ENCODE data around the gene PALLD. TPM values are rescaled to one million over a fixed set of nuclear protein-coding genes. Genes with fewer than 3 reads are reported as not detected.

Gene PALLD
- total RNA-seq, 2 donors from 2014 or later = 72.1 to 195 TPM

GRCh38 chr4:168765322-168765721 is 268.5 kb downstream of the PALLD start:
- Histone ChIP-seq H3K9me3 (no peaks in the 10 kb centered on the region), H3K36me3 (no peaks in the 10 kb centered on the region), H3K27ac (peak overlapping the region; percentile 62), H3K27me3 (no peaks in the 10 kb centered on the region), H3K4me1 (peaks cover 14% of the 10 kb centered on the region), H3K4me3 (no peak overlapping the region), H3K9ac (ENCODE audit: low read depth in 2 of 2, low read length in 2 of 2) (no peak overlapping the region)
- intact Hi-C loops (cut with DNase I) = no loop called here
- DNase-seq = no peak
- TF ChIP-seq, protein P1, sequence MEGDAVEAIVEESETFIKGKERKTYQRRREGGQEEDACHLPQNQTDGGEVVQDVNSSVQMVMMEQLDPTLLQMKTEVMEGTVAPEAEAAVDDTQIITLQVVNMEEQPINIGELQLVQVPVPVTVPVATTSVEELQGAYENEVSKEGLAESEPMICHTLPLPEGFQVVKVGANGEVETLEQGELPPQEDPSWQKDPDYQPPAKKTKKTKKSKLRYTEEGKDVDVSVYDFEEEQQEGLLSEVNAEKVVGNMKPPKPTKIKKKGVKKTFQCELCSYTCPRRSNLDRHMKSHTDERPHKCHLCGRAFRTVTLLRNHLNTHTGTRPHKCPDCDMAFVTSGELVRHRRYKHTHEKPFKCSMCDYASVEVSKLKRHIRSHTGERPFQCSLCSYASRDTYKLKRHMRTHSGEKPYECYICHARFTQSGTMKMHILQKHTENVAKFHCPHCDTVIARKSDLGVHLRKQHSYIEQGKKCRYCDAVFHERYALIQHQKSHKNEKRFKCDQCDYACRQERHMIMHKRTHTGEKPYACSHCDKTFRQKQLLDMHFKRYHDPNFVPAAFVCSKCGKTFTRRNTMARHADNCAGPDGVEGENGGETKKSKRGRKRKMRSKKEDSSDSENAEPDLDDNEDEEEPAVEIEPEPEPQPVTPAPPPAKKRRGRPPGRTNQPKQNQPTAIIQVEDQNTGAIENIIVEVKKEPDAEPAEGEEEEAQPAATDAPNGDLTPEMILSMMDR (IDR thresholded peaks at IDR 0.05) = no peak

DNA sequence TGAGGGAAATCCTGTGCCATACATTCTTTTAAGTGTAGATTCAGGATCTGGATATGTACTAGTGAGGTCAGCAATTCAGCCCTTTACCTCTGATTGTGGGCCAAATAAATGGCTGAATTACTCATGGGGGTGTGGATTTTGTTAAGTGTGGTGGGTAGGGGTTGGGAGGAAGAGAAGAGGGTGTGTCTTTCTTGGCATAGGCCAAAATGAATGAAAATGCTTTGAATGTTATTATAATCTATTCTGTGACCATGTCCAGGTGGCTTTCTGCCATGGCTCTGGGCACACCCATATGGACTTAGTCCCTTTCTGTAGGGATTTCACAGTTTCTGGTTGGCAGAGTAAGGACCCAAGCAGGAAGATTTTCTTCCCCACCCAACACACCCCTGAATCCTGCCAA is 268.9 kb downstream of the PALLD start:
- Histone ChIP-seq H3K9ac (ENCODE audit: low read depth in 2 of 2, low read length in 2 of 2) (peak overlapping the region in 1 of 2 donors; percentile 38), H3K4me3 (no peak overlapping the region), H3K27me3 (no peaks in the 10 kb centered on the region), H3K4me1 (peaks cover 14% of the 10 kb centered on the region), H3K27ac (peak overlapping the region; percentile 62), H3K36me3 (no peaks in the 10 kb centered on the region), H3K9me3 (no peaks in the 10 kb centered on the region)
- intact Hi-C loops (cut with DNase I) = no loop called here
- TF ChIP-seq, protein P1 (IDR thresholded peaks at IDR 0.05) = no peak
- peak; percentile 79 for DNase-seq

DNA sequence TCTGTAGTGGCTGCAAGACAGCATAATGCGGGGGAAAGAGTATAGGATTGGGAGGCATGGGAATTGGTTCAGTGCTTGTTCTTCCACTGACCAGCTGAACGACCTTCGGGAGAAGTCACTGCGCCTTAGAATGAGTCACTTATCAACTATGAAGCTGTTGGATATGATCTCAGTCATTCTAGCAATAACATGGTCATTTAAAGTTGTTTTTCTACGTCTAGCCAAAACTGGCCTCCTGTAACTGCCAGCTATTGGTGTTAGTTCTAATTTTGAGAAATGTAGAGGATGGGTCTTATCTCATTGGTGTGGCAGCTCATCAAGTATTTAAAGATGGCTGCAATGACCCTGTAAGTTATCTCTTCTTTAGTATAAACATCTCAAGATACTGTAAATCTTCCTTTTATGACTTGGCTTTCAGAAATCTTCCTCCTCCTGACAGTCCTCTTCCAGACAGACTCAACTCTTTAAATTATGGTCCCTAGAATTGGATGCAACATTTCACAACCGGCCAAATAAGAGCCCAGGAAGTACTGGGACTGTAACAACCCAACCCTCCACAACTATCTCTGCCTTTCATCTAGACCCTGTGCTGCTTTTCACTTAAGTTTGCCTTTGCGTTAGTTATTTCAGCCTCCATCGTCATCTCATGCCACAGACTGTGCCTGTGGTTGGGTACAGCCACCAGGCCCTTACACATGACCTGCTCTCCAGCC is 269.9 kb downstream of the PALLD start:
- intact Hi-C loops (cut with DNase I) = no loop called here
- no peaks in the 10 kb centered on the region for H3K36me3 ChIP-seq
- TF ChIP-seq, protein P1 (IDR thresholded peaks at IDR 0.05) = no peak
- H3K9me3 ChIP-seq = no peaks in the 10 kb centered on the region
- H3K4me3 ChIP-seq = no peak overlapping the region
- no peaks in the 10 kb centered on the region for H3K27me3 ChIP-seq
- H3K4me1 ChIP-seq = peaks cover 14% of the 10 kb centered on the region
- H3K27ac ChIP-seq = peak overlapping the region; percentile 62
- DNase-seq = no peak
- H3K9ac ChIP-seq (ENCODE audit: low read depth in 2 of 2, low read length in 2 of 2) = peak overlapping the region in 1 of 2 donors; percentile 40

GRCh38 chr4:168769416-168769815 is 272.6 kb downstream of the PALLD start:
- Histone ChIP-seq H3K36me3 (no peaks in the 10 kb centered on the region), H3K4me3 (no peak overlapping the region), H3K9ac (ENCODE audit: low read depth in 2 of 2, low read length in 2 of 2) (no peak overlapping the region), H3K27ac (no peak overlapping the region), H3K4me1 (peaks cover 14% of the 10 kb centered on the region), H3K9me3 (no peaks in the 10 kb centered on the region), H3K27me3 (no peaks in the 10 kb centered on the region)
- TF ChIP-seq, protein P1 (IDR thresholded peaks at IDR 0.05) = no peak
- intact Hi-C loops (cut with DNase I) = no loop called here
- no peak for DNase-seq

- no peak for DNase-seq
- Histone ChIP-seq H3K9me3 (no peaks in the 10 kb centered on the region), H3K27me3 (no peaks in the 10 kb centered on the region), H3K36me3 (no peaks in the 10 kb centered on the region), H3K9ac (ENCODE audit: low read depth in 2 of 2, low read length in 2 of 2) (no peak overlapping the region), H3K27ac (no peak overlapping the region), H3K4me1 (peaks cover 14% of the 10 kb centered on the region), H3K4me3 (no peak overlapping the region)
- intact Hi-C loops (cut with DNase I) = no loop called here
- TF ChIP-seq, protein P1 (IDR thresholded peaks at IDR 0.05) = no peak
Observed at GRCh38 chr4:168769837-168770236, 273.0 kb downstream of the PALLD start.

Data from colonic mucosa (tissue), 4 donors.